ENCODE results near the gene CTDSPL. TPM values are rescaled to one million over a fixed set of nuclear protein-coding genes. Genes with fewer than 3 reads are reported as not detected.

CTDSPL gene
- total and polyA plus RNA-seq, 2 of the 8 experiments (the other 6 are each of a cell fraction or from before 2014, with no cell fraction given), result 20.3 to 42.2 TPM

DNA sequence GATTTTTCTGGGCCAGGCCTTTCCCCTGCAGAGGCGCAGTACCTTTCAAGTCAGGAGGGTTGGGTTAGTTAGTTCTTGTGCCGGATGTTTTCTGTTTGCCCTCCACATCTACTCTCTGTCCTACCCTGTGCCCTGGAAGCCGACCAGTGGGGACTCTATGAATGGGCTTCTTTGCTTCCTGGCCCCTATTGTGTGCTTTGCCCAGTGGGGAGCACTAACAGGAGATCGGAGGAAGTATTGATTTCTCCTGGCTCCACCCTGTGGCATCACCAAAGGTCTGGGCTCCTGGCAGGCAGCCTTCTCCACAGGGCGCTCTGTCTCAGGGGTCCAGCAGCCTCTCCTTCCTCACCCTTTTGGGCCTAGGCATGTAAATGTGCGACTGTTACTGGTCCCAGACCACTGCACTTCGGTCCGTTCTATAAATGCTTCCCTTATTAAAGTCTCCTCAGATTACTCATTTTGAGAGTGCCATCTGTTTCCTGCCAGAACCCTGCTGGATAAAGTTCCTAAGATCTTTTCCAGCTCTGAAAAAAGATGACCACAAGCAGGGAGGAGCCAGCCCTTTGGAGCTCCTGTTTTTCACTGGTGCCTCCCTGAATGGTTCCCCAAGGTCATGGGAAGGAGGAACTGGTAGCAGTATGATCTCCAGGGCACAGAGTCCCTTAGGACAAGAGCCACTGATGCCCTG is 44.5 kb downstream of the CTDSPL start:
- Histone ChIP-seq H2BK12ac (ENCODE audit: low read depth, low read length) (no peak overlapping the region), H3K36me3 (ENCODE audit: control insufficient read depth in 2 of 4, insufficient read depth in 4 of 4, low read length in 3 of 4) (no peaks in the 10 kb centered on the region), H3K27me3 (replicated peaks in 1 of 4; ENCODE audit: control insufficient read depth in 3 of 4, extremely low read depth in 1 of 4, insufficient read depth in 3 of 4, low read length in 3 of 4) (no peaks in the 10 kb centered on the region), H3K4me1 (replicated peaks in 1 of 4; ENCODE audit: control insufficient read depth in 3 of 4, insufficient read depth in 4 of 4, low read length in 3 of 4) (peaks cover 1 to 14% (median 9%) of the 10 kb centered on the region in 4 experiments; a peak in 6 of 7 replicates), H3K79me2 (ENCODE audit: control insufficient read depth in 1 of 2, insufficient read depth in 2 of 2, low read length in 2 of 2) (0 out of 4 replicates have a peak, but pooled peaks cover 0 to 4% of the 10 kb centered on the region in 2 experiments), H3K56ac (replicated peaks; ENCODE audit: insufficient read length, low read depth, low read length) (no peak overlapping the region), H3K18ac (ENCODE audit: extremely low read depth, low read length) (no peak overlapping the region), H3K4me3 (ENCODE audit: extremely low read depth in 1 of 4, insufficient read depth in 2 of 4, low read depth in 3 of 4, low read length in 4 of 4) (no peak overlapping the region), H3K9ac (replicated peaks in 1 of 4; ENCODE audit: extremely low read depth in 1 of 4, low read depth in 3 of 4, low read length in 3 of 4) (no peak overlapping the region), H3K79me1 (ENCODE audit: low read depth, low read length) (peaks cover 4% of the 10 kb centered on the region; the same call in 1 of the 2 replicates), H4K20me1 (replicated peaks in 1 of 2; ENCODE audit: control insufficient read depth in 1 of 2, insufficient read depth in 2 of 2, low read length in 2 of 2) (peaks cover 0 to 3% of the 10 kb centered on the region in 2 experiments), H3K4me2 (ENCODE audit: insufficient read depth in 1 of 2, low read depth in 2 of 2, low read length in 2 of 2) (no peak overlapping the region), H2AK5ac (ENCODE audit: low read depth, low read length) (no peak overlapping the region), H4K8ac (ENCODE audit: extremely low read depth, insufficient read depth, low read length) (no peak overlapping the region), H4K91ac (replicated peaks; ENCODE audit: insufficient read length, low read length) (peak overlapping the region; percentile 27), H2BK15ac (ENCODE audit: low read length) (peak overlapping the region; percentile 22; the same call in 1 of the 2 replicates), H3K14ac (ENCODE audit: insufficient read length) (no peak overlapping the region), H3K9me3 (ENCODE audit: insufficient read depth in 2 of 2, low read depth in 1 of 2, low read length in 1 of 2) (no peaks in the 10 kb centered on the region), H4K5ac (ENCODE audit: insufficient read length, low read depth, low read length) (no peak overlapping the region), H3K4ac (replicated peaks; ENCODE audit: insufficient read length, low read depth, low read length) (no peak overlapping the region), H2BK20ac (ENCODE audit: low read length) (no peak overlapping the region), H3K27ac (ENCODE audit: low read depth, low read length) (no peak overlapping the region), H2BK5ac (ENCODE audit: low read depth, low read length) (no peak overlapping the region), H2BK120ac (replicated peaks; ENCODE audit: low read depth, low read length) (no peak overlapping the region), H2AFZ (ENCODE audit: low read length) (no peak overlapping the region), H3K23ac (ENCODE audit: insufficient read length) (no peak overlapping the region), H3K23me2 (ENCODE audit: low read depth, low read length) (no peaks in the 10 kb centered on the region)
- POLR2A ChIA-PET (ENCODE audit: partially characterized antibody), result no interaction called here
- DNase-seq (ENCODE audit: low read depth in 1 of 2, low spot score in 2 of 2) (no peak), FAIRE-seq (no peak)
- 81% methylated on average over 8 of the region's 8 CpGs; no CpG with 5 or more reads in 1 of the 2 experiments for WGBS, 2 experiments (ENCODE audit: extremely low coverage in 1 of 2, insufficient coverage in 1 of 2, insufficient read length in 1 of 2, insufficient replicate concordance in 2 of 2, low coverage in 1 of 2, low lambda C conversion rate in 2 of 2, missing lambda C conversion rate in 1 of 2)
- TF ChIP-seq POLR2AphosphoS5 (IDR thresholded peaks at IDR 0.05; ENCODE audit: low read depth, low read length), result no peak
- no peak for TF ChIP-seq JUN (IDR thresholded peaks at IDR 0.05; ENCODE audit: low read depth, low read length)
- TF ChIP-seq BACH1 (IDR thresholded peaks at IDR 0.05; ENCODE audit: low read length), result no peak
- TF ChIP-seq GTF2F1 (IDR thresholded peaks at IDR 0.05; ENCODE audit: borderline replicate concordance, low read depth, low read length), result no peak
- no peak for TF ChIP-seq ZNF274 (IDR thresholded peaks at IDR 0.05; ENCODE audit: borderline replicate concordance, extremely low read depth, low read length)
- no peak for TF ChIP-seq RXRA (IDR thresholded peaks at IDR 0.05; ENCODE audit: insufficient read depth, low read depth, low read length)
- no peak for TF ChIP-seq TEAD4 (IDR thresholded peaks at IDR 0.05; ENCODE audit: low read depth, low read length)
- no peak for TF ChIP-seq SIN3A (conservative IDR thresholded peaks at IDR 0.05 in 1 of 2, IDR thresholded peaks at IDR 0.05 in 1 of 2; ENCODE audit: low read depth in 1 of 2, low read length in 2 of 2)
- CTCF ChIA-PET (ENCODE audit: partially characterized antibody), result interaction anchor here (1.1 to 7.3 kb wide), 9 partner anchors 20 to 98 kb away, joined by 3 to 50 read pairs (median 4); no protein-coding TSS in a partner anchor
